SK-N-SH (cell line): ENCODE data around the gene SCN4A.
"Not testable (repeated sequence)": the region's sequence is repeated elsewhere in the genome, so short reads cannot be mapped to it uniquely, and the experiment has no call there.

Experiments used
- CTCF ChIP-seq: fragments of 200-600 bp; sonication (generic); IDR thresholded peaks from 2 replicates; pipeline ENCODE4 v1.6.1; 2017; ENCODE audit warnings: antibody characterized with exemption, mild to moderate bottlenecking, moderate library complexity
- NRF1 ChIP-seq: IDR thresholded peaks from 2 replicates; pipeline ENCODE4 v1.6.1; 2012; ENCODE audit warnings: low read depth, mild to moderate bottlenecking, low read length
- REST ChIP-seq: IDR thresholded peaks from 2 replicates; pipeline ENCODE4 v1.6.1; 2012; ENCODE audit warnings: mild to moderate bottlenecking, low read depth, low read length, moderate library complexity
- USF1 ChIP-seq: IDR thresholded peaks from 2 replicates; pipeline ENCODE4 v1.4.0; 2012; ENCODE audit warnings: low read depth, borderline replicate concordance

- not testable (repeated sequence) for TF ChIP-seq CTCF, NRF1, USF1, REST
Measured at GRCh38 chr17:64007089-64007837, 34.5 kb upstream of the SCN4A start.
